ENCODE results near the gene IRX4.

Gene IRX4

GRCh38 chr5:1858436-1858835, 24.3 kb downstream of the IRX4 start:
- H3K4me3 ChIP-seq (IDR thresholded peaks at IDR 0.05; ENCODE audit: insufficient read depth, low read depth, low read length) = no peak overlapping the region
- no peak overlapping the region for H3K27ac ChIP-seq
- H3K4me1 ChIP-seq (ENCODE audit: low read depth, poor library complexity, severe bottlenecking) = no peaks in the 10 kb centered on the region
- TF ChIP-seq CTCF (conservative IDR thresholded peaks at IDR 0.05; ENCODE audit: low read depth, low read length) = no peak
- H3K9ac ChIP-seq = no peak overlapping the region
- no peak overlapping the region for H2AFZ ChIP-seq (ENCODE audit: low read depth)
- H3K4me2 ChIP-seq = no peak overlapping the region
- H3K27me3 ChIP-seq (ENCODE audit: insufficient read depth, low read depth) = peaks cover 32% of the 10 kb centered on the region
- no peaks in the 10 kb centered on the region for H3K36me3 ChIP-seq (ENCODE audit: insufficient read depth)
- H3K79me2 ChIP-seq (ENCODE audit: insufficient read depth, low read depth) = no peaks in the 10 kb centered on the region
- no peaks in the 10 kb centered on the region for H4K20me1 ChIP-seq (ENCODE audit: insufficient read depth)

GRCh38 chr5:1857256-1857600, 25.5 kb downstream of the IRX4 start:
- Histone ChIP-seq H3K36me3 (ENCODE audit: insufficient read depth) (no peaks in the 10 kb centered on the region), H4K20me1 (ENCODE audit: insufficient read depth) (no peaks in the 10 kb centered on the region), H3K4me3 (IDR thresholded peaks at IDR 0.05; ENCODE audit: insufficient read depth, low read depth, low read length) (no peak overlapping the region), H3K27me3 (ENCODE audit: insufficient read depth, low read depth) (peaks cover 29% of the 10 kb centered on the region; the same call in 1 of the 2 replicates), H3K4me2 (no peak overlapping the region), H3K4me1 (ENCODE audit: low read depth, poor library complexity, severe bottlenecking) (no peaks in the 10 kb centered on the region), H2AFZ (ENCODE audit: low read depth) (no peak overlapping the region), H3K9ac (no peak overlapping the region), H3K27ac (no peak overlapping the region), H3K79me2 (ENCODE audit: insufficient read depth, low read depth) (no peaks in the 10 kb centered on the region)
- TF ChIP-seq CTCF (conservative IDR thresholded peaks at IDR 0.05; ENCODE audit: low read depth, low read length) = no peak

GRCh38 chr5:1856596-1857255, 26.0 kb downstream of the IRX4 start:
- Histone ChIP-seq H3K79me2 (ENCODE audit: insufficient read depth, low read depth) (no peaks in the 10 kb centered on the region), H3K4me2 (no peak overlapping the region), H2AFZ (ENCODE audit: low read depth) (no peak overlapping the region), H3K36me3 (ENCODE audit: insufficient read depth) (no peaks in the 10 kb centered on the region), H3K27me3 (ENCODE audit: insufficient read depth, low read depth) (peaks cover 24% of the 10 kb centered on the region; the same call in 1 of the 2 replicates), H3K4me1 (ENCODE audit: low read depth, poor library complexity, severe bottlenecking) (no peaks in the 10 kb centered on the region), H3K27ac (no peak overlapping the region), H3K4me3 (IDR thresholded peaks at IDR 0.05; ENCODE audit: insufficient read depth, low read depth, low read length) (no peak overlapping the region), H4K20me1 (ENCODE audit: insufficient read depth) (no peaks in the 10 kb centered on the region), H3K9ac (no peak overlapping the region)
- no peak for TF ChIP-seq CTCF (conservative IDR thresholded peaks at IDR 0.05; ENCODE audit: low read depth, low read length)

- no peaks in the 10 kb centered on the region for H3K36me3 ChIP-seq (ENCODE audit: insufficient read depth)
- no peak for TF ChIP-seq CTCF (conservative IDR thresholded peaks at IDR 0.05; ENCODE audit: low read depth, low read length)
- no peaks in the 10 kb centered on the region for H3K4me1 ChIP-seq (ENCODE audit: low read depth, poor library complexity, severe bottlenecking)
- H2AFZ ChIP-seq (ENCODE audit: low read depth) = no peak overlapping the region
- no peak overlapping the region for H3K9ac ChIP-seq
- H3K27ac ChIP-seq = no peak overlapping the region
- H3K79me2 ChIP-seq (ENCODE audit: insufficient read depth, low read depth) = no peaks in the 10 kb centered on the region
- H3K4me3 ChIP-seq (IDR thresholded peaks at IDR 0.05; ENCODE audit: insufficient read depth, low read depth, low read length) = no peak overlapping the region
- peaks cover 25% of the 10 kb centered on the region; the same call in 1 of the 2 replicates for H3K27me3 ChIP-seq (ENCODE audit: insufficient read depth, low read depth)
- H4K20me1 ChIP-seq (ENCODE audit: insufficient read depth) = no peaks in the 10 kb centered on the region
- H3K4me2 ChIP-seq = no peak overlapping the region
Observed at GRCh38 chr5:1855596-1855995, 27.1 kb downstream of the IRX4 start.

All from KMS-11 (cell line).